Colonic mucosa (tissue), 4 donors: ENCODE data around the gene SNU13. TPM values are rescaled to one million over a fixed set of nuclear protein-coding genes. Genes with fewer than 3 reads are reported as not detected.
"Not testable (repeated sequence)": the region's sequence is repeated elsewhere in the genome, so short reads cannot be mapped to it uniquely, and the experiment has no call there.

Experiments
- DNase-seq: peaks from one replicate; pipeline ENCODE4 v3.0.0-alpha.2; 2020
- H3K27ac ChIP-seq: fragments of 200-600 bp; one replicate; pipeline ENCODE4 v1.8.0; 2021
- H3K27me3 ChIP-seq: fragments of 200-600 bp; one replicate; pipeline ENCODE4 v1.8.0; 2021
- H3K36me3 ChIP-seq: fragments of 200-600 bp; one replicate; pipeline ENCODE4 v1.8.0; 2021
- H3K4me1 ChIP-seq: fragments of 200-600 bp; one replicate; pipeline ENCODE4 v1.8.0; 2021; ENCODE audit warnings: mild to moderate bottlenecking
- H3K4me3 ChIP-seq: fragments of 200-600 bp; one replicate; pipeline ENCODE4 v1.8.0; 2021
- H3K9ac ChIP-seq, 2 donors: one replicate each; pipeline ENCODE4 v1.7.0; 2013; ENCODE audit warnings: control low read depth in 2 of 2, low read depth in 2 of 2, low read length in 2 of 2
- H3K9me3 ChIP-seq: fragments of 200-600 bp; one replicate; pipeline ENCODE4 v1.8.0; 2021
- CTCF ChIP-seq: fragments of 200-600 bp; IDR thresholded peaks from one replicate; pipeline ENCODE4 v1.8.0; 2022; ENCODE audit warnings: antibody characterized with exemption, mild to moderate bottlenecking
- intact Hi-C: fragments of 100-400 bp; cut with DNase I; formaldehyde crosslinking; loops from one replicate; pipeline ENCODE4 v1.14.1; 2022
- total RNA-seq, 2 donors: library from RNA; stranded (reverse); fragmentation: NEBNext Ultra II Directional in 1 of 2; extraction: Animal tissue kit (Norgen Biotek cat#: 25700) in 1 of 2; gene quantifications; one replicate each; pipeline ENCODE4 v1.2.1, GENCODE V29; 2021
- donor health status: healthy.
- donor health status: DM: no; HTN: no; CAD: no.
- donor health status: DM: no; HTN: no; CAD: no.

Gene SNU13
- total RNA-seq, 2 donors from 2014 or later, result 95.7 to 169 TPM

- H3K27me3 ChIP-seq, result no peaks in the 10 kb centered on the region
- intact Hi-C loops, result no loop called here
- no peak for DNase-seq
These were observed 19.4 kb downstream of the SNU13 start for GRCh38 chr22:41668971-41669911.

GRCh38 chr22:41664951-41665350, 23.7 kb downstream of the SNU13 start:
- DNase-seq, result no peak
- intact Hi-C loops, result no loop called here
- no peak overlapping the region for H3K4me3 ChIP-seq
- H3K4me1 ChIP-seq, result no peaks in the 10 kb centered on the region
- H3K9ac ChIP-seq, result no peak overlapping the region
- H3K27me3 ChIP-seq, result no peaks in the 10 kb centered on the region
- no peak for TF ChIP-seq CTCF
- H3K27ac ChIP-seq, result no peak overlapping the region
- H3K36me3 ChIP-seq, result peaks cover 23% of the 10 kb centered on the region
- H3K9me3 ChIP-seq, result no peaks in the 10 kb centered on the region

More at GRCh38 chr22:41668971-41669911, 19.4 kb downstream of the SNU13 start:
- Histone ChIP-seq H3K36me3 (no peaks in the 10 kb centered on the region), H3K9me3 (no peaks in the 10 kb centered on the region), H3K27ac (no peak overlapping the region), H3K4me3 (no peak overlapping the region), H3K4me1 (no peaks in the 10 kb centered on the region), H3K9ac (no peak overlapping the region)
- TF ChIP-seq CTCF, result no peak

GRCh38 chr22:41664490-41664889, 24.2 kb downstream of the SNU13 start:
- Histone ChIP-seq H3K27ac (no peak overlapping the region), H3K9me3 (no peaks in the 10 kb centered on the region), H3K4me3 (no peak overlapping the region), H3K27me3 (no peaks in the 10 kb centered on the region), H3K36me3 (peaks cover 26% of the 10 kb centered on the region), H3K9ac (no peak overlapping the region), H3K4me1 (no peaks in the 10 kb centered on the region)
- DNase-seq, result no peak
- intact Hi-C loops, result no loop called here
- TF ChIP-seq CTCF, result no peak

GRCh38 chr22:41663594-41663993, 25.1 kb downstream of the SNU13 start:
- DNase-seq, H3K9ac ChIP-seq, H3K27me3 ChIP-seq, H3K9me3 ChIP-seq, H3K27ac ChIP-seq, H3K4me1 ChIP-seq, H3K4me3 ChIP-seq, intact Hi-C loops: not testable (repeated sequence)
- peaks cover 30% of the 10 kb centered on the region for H3K36me3 ChIP-seq

GRCh38 chr22:41661713-41662112, 27.0 kb downstream of the SNU13 start:
- Histone ChIP-seq H3K4me3 (no peak overlapping the region), H3K9me3 (no peaks in the 10 kb centered on the region), H3K4me1 (no peaks in the 10 kb centered on the region), H3K27ac (no peak overlapping the region), H3K27me3 (no peaks in the 10 kb centered on the region), H3K36me3 (peaks cover 41% of the 10 kb centered on the region), H3K9ac (no peak overlapping the region)
- no peak for DNase-seq
- TF ChIP-seq CTCF, result no peak
- intact Hi-C loops, result no loop called here

DNA sequence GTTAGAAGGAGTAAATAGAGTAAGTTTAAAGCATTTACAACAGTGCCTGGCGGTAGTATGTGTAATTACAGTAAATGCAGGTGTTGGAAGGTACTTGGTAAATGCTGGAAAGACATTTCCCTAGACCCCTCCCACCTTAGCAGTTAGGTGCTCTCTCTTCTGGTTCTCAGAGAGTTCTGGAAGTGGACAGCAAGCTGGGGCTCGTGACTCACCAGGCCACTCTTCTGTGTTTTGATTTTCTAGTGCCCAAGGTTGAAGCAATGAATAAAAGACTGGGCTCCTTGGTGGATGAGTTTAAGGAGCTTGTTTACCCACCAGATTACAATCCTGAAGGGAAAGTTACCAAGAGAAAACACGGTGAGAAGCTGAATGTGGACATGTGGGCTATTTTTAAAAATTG, 27.6 kb downstream of the SNU13 start:
- H3K27me3 ChIP-seq, result no peaks in the 10 kb centered on the region
- H3K9ac ChIP-seq, result no peak overlapping the region
- no peaks in the 10 kb centered on the region for H3K4me1 ChIP-seq
- H3K36me3 ChIP-seq, result peaks cover 46% of the 10 kb centered on the region
- H3K4me3 ChIP-seq, result no peak overlapping the region
- intact Hi-C loops, result no loop called here
- no peak for DNase-seq
- TF ChIP-seq CTCF, result no peak
- H3K9me3 ChIP-seq, result no peaks in the 10 kb centered on the region
- no peak overlapping the region for H3K27ac ChIP-seq
